Measurements from ENCODE around the gene CRACDL.

- TF ChIP-seq CTCF (IDR thresholded peaks at IDR 0.05) (no peak), POLR2A (IDR thresholded peaks at IDR 0.05) (no peak)
Measured at GRCh38 chr2:98816281-98816680, 119.7 kb downstream of the CRACDL start.
